Activated naive CD8-positive, alpha-beta T cell treated with anti-CD3 and anti-CD28 coated beads, Interleukin-2, amount 50 U/mL, for 24 hours (primary cell): ENCODE data around the gene PPP3R1.

ENCODE experiments used
- ATAC-seq: fragments of 150-1000 bp; cut with Tn5 transposase; one replicate; pipeline ENCODE4 v1.10.0; 2021
- DNase-seq: peaks from one replicate; pipeline ENCODE4 v3.0.0; 2021
- H3K27ac Mint-ChIP-seq: one replicate; pipeline ENCODE4 v1.8.0; 2021; ENCODE audit warnings: mild to moderate bottlenecking, mixed read lengths
- H3K27me3 Mint-ChIP-seq: one replicate; pipeline ENCODE4 v1.8.0; 2021; ENCODE audit warnings: mixed read lengths
- H3K36me3 Mint-ChIP-seq: one replicate; pipeline ENCODE4 v1.8.0; 2021; ENCODE audit warnings: low read depth, mixed read lengths
- H3K4me1 Mint-ChIP-seq: one replicate; pipeline ENCODE4 v1.8.0; 2021; ENCODE audit warnings: mixed read lengths
- H3K4me3 Mint-ChIP-seq: one replicate; pipeline ENCODE4 v1.8.0; 2021; ENCODE audit warnings: mild to moderate bottlenecking, moderate library complexity, mixed read lengths
- H3K9me3 Mint-ChIP-seq: one replicate; pipeline ENCODE4 v1.8.0; 2021; ENCODE audit warnings: mixed read lengths

PPP3R1 gene

DNA sequence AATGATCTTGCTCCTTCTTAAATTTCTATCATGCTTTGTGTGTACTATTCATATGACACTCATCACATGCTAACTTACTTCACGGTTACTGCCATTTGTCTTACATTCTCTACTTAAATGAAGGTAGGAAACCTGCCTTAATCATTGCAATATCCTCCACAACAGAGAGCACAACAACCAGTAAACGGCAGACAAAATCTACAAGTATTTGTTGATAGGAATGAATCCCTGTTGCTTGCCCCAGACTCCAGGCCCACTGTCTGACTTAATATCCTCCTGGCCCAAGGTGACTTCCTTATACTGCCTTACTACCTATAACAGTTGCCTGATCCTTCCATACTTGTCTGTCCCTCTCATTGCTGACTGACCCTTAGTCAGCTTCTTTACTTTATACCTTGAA, 3.5 kb downstream of the PPP3R1 start:
- no peak overlapping the region for H3K4me3 Mint-ChIP-seq
- peaks cover 8% of the 10 kb centered on the region for H3K4me1 Mint-ChIP-seq
- H3K27me3 Mint-ChIP-seq: no peaks in the 10 kb centered on the region
- DNase-seq (no peak), ATAC-seq (no peak)
- H3K9me3 Mint-ChIP-seq: no peaks in the 10 kb centered on the region
- H3K27ac Mint-ChIP-seq: no peak overlapping the region
- H3K36me3 Mint-ChIP-seq: peaks cover 20% of the 10 kb centered on the region

DNA sequence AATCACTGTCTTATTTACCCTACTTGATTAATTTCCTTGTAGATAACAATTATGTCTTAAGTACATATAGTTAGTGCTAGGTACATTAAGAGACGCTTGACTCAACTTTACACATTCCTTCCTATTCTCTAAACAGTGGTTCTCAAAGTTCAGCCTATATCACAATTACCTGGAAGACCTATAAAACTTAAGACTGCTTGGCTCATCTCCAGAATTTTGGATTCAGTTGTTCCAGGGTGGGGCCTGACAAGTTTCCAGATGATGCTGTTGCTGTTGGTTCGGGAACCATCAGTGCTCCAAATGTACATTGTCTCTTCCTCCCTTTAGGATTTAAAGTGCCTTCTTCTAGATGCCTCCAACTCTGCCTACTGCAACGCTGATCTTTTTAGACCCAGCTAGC, 4.0 kb downstream of the PPP3R1 start:
- ATAC-seq (no peak), DNase-seq (no peak)
- H3K36me3 Mint-ChIP-seq: peaks cover 20% of the 10 kb centered on the region
- no peaks in the 10 kb centered on the region for H3K9me3 Mint-ChIP-seq
- H3K4me1 Mint-ChIP-seq: peaks cover 3% of the 10 kb centered on the region
- H3K27me3 Mint-ChIP-seq: no peaks in the 10 kb centered on the region
- H3K4me3 Mint-ChIP-seq: no peak overlapping the region
- no peak overlapping the region for H3K27ac Mint-ChIP-seq

DNA sequence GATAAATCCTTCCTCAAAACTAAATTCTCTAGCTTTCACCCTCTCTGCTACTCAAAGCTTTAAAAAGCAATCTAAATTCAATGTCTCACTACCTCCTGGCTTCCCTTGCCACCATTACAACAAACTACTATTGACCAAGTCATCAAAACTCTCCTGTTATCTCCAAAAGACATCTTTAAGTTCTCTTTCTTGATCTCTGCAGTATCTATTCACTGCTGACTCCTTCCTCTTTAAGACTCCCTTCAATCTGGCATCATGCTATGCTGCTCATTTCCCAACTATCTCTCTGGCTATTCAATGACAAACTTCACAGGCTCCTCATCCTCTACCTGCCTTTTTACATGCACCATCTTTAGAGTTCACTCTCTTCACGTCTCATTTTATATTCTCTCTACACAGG, 5.9 kb downstream of the PPP3R1 start:
- Mint-ChIP-seq H3K27me3 (no peaks in the 10 kb centered on the region), H3K4me1 (peaks cover 13% of the 10 kb centered on the region), H3K36me3 (peaks cover 19% of the 10 kb centered on the region), H3K4me3 (no peak overlapping the region), H3K27ac (no peak overlapping the region), H3K9me3 (no peaks in the 10 kb centered on the region)
- DNase-seq (no peak), ATAC-seq (no peak)

DNA sequence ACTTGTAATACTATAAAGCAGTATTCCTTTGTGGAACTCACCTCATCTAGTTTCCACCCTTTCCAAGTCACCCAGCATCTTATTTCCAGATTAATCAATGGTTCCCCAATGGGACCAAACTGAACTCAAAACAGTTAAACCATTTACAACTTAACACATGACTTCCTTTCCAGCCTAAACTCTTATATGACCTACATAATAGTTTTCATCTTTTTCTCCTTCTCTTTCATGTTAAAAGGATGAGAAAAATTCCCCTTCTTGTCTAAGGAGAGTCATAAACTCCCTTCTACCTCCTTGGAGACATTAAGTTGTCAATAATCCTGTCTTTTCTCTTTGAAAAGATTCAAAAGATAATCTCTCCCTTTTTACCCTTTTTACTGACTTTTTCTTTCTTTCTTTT, 6.7 kb downstream of the PPP3R1 start:
- ATAC-seq: no peak
- H3K9me3 Mint-ChIP-seq: no peaks in the 10 kb centered on the region
- H3K27ac Mint-ChIP-seq: no peak overlapping the region
- no peak overlapping the region for H3K4me3 Mint-ChIP-seq
- no peaks in the 10 kb centered on the region for H3K27me3 Mint-ChIP-seq
- DNase-seq: no peak
- peaks cover 18% of the 10 kb centered on the region for H3K4me1 Mint-ChIP-seq
- H3K36me3 Mint-ChIP-seq: peaks cover 14% of the 10 kb centered on the region

DNA sequence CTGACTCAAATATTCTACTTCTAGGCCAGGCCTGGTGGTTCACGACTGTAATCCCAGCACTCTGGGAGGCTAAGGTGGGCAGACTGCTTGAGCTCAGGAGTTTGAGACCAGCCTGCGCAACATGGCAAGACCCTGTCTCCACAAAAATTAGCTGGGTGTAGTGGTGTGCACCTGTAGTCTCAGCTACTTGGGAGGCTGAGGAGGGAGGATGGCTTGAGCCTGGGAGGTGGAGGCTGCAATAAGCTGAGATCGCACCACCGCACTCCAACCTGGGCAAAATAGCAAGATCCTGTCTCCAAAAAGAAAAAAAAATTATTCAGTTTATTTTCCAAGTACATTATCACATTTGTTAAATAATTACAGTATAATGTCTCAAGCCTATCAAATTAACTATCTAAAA, 7.3 kb downstream of the PPP3R1 start:
- no peaks in the 10 kb centered on the region for H3K9me3 Mint-ChIP-seq

DNA sequence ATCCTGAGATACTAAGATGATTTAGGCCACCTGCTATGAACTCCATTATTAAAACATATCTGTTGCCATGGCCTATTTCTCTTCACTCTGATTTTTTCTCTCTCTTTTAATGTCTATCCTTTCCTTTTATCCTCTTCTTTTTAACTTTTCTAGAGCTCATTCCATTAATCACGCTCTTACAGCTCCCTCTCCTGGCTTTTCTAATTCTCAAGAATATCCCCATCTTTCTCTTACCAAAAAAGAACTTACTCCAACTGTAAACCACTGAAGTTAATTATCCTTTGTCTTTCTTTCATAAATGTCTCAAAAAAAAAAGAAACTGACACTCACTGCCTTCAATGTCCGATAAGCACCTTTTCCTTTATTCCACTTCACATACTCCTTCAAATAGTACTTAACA, 7.9 kb downstream of the PPP3R1 start:
- no peak overlapping the region for H3K27ac Mint-ChIP-seq
- no peak overlapping the region for H3K4me3 Mint-ChIP-seq
- no peak for DNase-seq
- peaks cover 30% of the 10 kb centered on the region for H3K4me1 Mint-ChIP-seq
- no peaks in the 10 kb centered on the region for H3K9me3 Mint-ChIP-seq
- no peak for ATAC-seq
- H3K36me3 Mint-ChIP-seq: peaks cover 8% of the 10 kb centered on the region
- no peaks in the 10 kb centered on the region for H3K27me3 Mint-ChIP-seq

More for the DNA sequence above, 7.3 kb downstream of the PPP3R1 start:
- ATAC-seq (no peak), DNase-seq (no peak)
- Mint-ChIP-seq H3K4me3 (no peak overlapping the region), H3K4me1 (peaks cover 24% of the 10 kb centered on the region), H3K36me3 (peaks cover 13% of the 10 kb centered on the region), H3K27me3 (no peaks in the 10 kb centered on the region), H3K27ac (no peak overlapping the region)

DNA sequence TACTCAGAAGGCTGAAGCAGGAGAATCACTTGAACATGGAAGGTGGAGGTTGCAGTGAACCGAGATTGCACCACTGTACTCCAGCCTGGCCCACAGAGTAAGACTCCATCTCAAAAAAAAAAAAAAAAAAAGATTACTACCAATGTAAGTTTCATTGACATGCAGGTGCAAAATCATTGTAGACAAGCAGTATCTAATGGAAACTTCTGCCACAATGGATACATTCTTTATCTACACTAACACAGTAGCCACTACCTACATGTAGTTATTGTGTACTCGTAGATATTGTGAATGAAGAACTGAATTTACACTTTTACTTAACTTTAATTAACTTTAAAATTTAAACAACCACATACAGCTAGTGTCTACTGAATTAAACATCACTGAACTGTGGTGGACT, 10.6 kb downstream of the PPP3R1 start:
- Mint-ChIP-seq H3K4me1 (peaks cover 57% of the 10 kb centered on the region), H3K27me3 (no peaks in the 10 kb centered on the region), H3K4me3 (no peak overlapping the region), H3K9me3 (no peaks in the 10 kb centered on the region), H3K36me3 (peaks cover 12% of the 10 kb centered on the region), H3K27ac (no peak overlapping the region)
- ATAC-seq: no peak
- DNase-seq: no peak

DNA sequence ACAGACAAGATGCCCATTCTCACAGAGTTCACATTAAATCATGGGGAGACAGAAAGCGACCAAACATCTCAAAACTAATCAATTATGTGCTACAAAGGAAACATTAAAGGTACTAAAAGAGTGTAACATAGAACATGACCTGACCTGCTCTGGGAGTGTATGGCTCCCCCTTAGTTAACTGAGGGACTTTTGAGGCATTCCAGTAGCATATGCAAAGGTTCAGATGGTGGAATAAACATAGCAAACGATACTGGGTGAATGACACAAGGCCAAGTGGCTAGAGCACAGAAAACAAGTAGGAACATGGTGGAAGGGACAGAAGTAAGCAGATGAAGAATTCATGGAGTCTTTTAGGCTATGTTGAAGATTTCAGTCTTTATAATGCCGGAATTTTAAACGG, 11.9 kb downstream of the PPP3R1 start:
- no peak for ATAC-seq

DNA sequence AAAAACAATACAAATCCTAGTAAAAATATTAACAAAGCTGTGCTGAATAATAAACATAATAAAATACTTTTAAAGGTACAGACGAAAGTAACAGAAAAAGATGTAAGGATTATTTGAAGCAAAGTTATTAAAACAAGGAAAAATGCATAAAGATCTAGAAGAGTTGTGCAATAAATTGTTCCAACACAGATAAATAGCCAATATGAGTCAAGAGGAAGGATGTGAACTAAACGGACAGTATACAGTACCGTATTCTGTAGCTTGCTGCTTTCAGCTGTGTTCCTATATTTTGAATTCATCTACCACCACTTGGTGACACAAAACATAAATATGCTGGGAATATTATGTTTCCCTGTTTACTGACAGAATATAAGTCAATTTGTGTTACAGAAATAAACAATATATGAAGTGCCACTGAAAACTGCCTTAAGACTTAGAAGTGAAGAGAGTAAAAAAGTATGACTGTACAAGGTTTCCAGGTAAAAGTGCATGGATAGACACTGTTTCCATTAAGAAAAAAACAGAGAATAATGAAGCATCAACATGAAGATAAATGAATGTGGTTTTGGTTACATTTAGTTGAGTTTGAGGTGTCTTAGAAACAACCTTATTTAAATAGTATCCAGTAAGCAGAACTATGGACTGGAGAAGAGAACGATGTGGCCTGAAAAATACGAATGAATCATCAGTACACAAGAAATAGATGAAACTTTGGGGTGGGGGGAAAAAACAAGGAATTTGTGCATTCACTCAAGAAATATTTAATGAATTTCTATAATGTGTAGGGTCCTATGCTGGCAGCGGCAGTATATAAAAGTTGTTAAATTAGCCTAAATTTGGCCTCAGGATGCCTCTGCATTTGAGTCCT, 13.1 kb downstream of the PPP3R1 start:
- Mint-ChIP-seq H3K36me3 (peaks cover 22% of the 10 kb centered on the region), H3K27me3 (no peaks in the 10 kb centered on the region), H3K9me3 (no peaks in the 10 kb centered on the region), H3K4me1 (peaks cover 82% of the 10 kb centered on the region), H3K4me3 (no peak overlapping the region), H3K27ac (peak overlapping the region; percentile 30)
- ATAC-seq (peak; percentile 38), DNase-seq (no peak)

More for the DNA sequence above, 11.9 kb downstream of the PPP3R1 start:
- no peaks in the 10 kb centered on the region for H3K27me3 Mint-ChIP-seq
- no peak overlapping the region for H3K4me3 Mint-ChIP-seq
- DNase-seq: no peak
- peaks cover 19% of the 10 kb centered on the region for H3K36me3 Mint-ChIP-seq
- peaks cover 70% of the 10 kb centered on the region for H3K4me1 Mint-ChIP-seq
- no peaks in the 10 kb centered on the region for H3K9me3 Mint-ChIP-seq
- peak overlapping the region; percentile 3 for H3K27ac Mint-ChIP-seq

DNA sequence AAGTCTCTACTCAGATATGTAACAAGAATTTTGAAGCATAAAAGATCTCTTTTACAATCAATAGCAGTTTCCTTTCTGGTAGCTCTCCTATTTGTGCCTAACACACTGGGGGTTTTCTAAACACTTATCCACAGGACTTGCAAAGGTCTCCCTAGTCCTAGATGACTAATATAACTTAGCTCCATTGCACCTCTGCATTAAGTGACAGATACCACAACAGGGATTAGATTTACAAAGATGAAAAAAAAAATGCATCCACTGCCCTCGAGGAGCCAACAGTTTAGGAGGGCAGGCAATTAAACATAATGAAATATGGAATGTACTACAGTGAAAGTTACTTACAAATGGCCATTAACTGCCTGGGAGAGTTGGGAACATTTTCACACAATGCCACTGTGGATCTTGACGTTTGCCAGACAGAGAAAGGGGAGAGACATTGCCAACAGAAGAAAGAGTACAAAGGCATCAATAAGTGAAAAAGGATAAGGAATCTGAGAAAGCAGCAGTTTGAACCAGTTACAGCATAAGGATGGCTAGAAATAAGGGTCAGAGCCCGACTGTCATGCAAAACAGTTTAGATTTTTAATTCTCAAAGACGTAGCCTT, 14.3 kb downstream of the PPP3R1 start:
- no peaks in the 10 kb centered on the region for H3K27me3 Mint-ChIP-seq
- ATAC-seq (peak; percentile 59), DNase-seq (no peak)
- no peaks in the 10 kb centered on the region for H3K9me3 Mint-ChIP-seq
- H3K27ac Mint-ChIP-seq: peak overlapping the region; percentile 7
- H3K4me3 Mint-ChIP-seq: no peak overlapping the region
- peaks cover 20% of the 10 kb centered on the region for H3K36me3 Mint-ChIP-seq
- H3K4me1 Mint-ChIP-seq: peaks cover 87% of the 10 kb centered on the region

DNA sequence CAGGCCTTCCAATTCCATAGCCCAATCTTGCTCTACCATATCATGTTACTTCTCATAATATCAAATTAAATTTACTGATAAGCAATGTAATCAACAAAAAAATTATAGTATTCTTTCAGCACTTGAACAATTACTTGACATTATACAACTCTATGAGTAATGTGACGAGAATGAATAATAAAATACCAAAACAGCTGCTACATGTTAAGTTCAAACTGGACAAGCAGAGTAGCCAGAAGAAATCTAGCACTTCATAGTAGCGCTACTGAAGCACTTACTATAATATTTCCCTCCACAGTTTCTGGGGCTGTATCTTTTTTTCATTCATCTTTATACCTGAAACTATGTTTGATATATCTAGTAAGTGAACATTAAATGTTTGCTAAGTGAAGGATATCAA, 14.9 kb downstream of the PPP3R1 start:
- no peak for ATAC-seq
- H3K4me3 Mint-ChIP-seq: no peak overlapping the region
- H3K27ac Mint-ChIP-seq: no peak overlapping the region

DNA sequence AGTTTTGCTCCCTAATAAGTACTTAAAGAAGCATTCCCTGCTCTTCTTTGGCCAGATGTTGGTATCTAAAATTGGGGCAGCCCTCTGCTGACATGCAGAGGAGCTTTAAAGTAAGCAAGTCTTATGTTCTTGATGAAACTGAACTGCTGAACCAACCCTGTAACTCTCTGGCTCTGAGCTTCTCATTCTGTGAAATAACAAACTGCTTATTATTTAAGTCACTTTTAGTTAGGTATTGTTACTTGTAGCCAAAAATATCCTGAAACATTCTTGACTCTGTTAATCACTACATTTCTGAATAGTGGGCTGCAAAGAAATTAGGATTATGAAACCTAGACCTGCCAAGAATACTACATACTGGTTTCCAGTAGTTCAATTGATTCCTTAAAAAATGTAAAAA, 15.5 kb downstream of the PPP3R1 start:
- ATAC-seq: no peak
- Mint-ChIP-seq H3K27me3 (no peaks in the 10 kb centered on the region), H3K27ac (no peak overlapping the region), H3K9me3 (no peaks in the 10 kb centered on the region), H3K4me3 (no peak overlapping the region), H3K4me1 (peaks cover 88% of the 10 kb centered on the region), H3K36me3 (peaks cover 20% of the 10 kb centered on the region)
- no peak for DNase-seq

More for the DNA sequence above, 14.9 kb downstream of the PPP3R1 start:
- Mint-ChIP-seq H3K4me1 (peaks cover 85% of the 10 kb centered on the region), H3K27me3 (no peaks in the 10 kb centered on the region), H3K9me3 (no peaks in the 10 kb centered on the region), H3K36me3 (peaks cover 20% of the 10 kb centered on the region)
- DNase-seq: no peak

DNA sequence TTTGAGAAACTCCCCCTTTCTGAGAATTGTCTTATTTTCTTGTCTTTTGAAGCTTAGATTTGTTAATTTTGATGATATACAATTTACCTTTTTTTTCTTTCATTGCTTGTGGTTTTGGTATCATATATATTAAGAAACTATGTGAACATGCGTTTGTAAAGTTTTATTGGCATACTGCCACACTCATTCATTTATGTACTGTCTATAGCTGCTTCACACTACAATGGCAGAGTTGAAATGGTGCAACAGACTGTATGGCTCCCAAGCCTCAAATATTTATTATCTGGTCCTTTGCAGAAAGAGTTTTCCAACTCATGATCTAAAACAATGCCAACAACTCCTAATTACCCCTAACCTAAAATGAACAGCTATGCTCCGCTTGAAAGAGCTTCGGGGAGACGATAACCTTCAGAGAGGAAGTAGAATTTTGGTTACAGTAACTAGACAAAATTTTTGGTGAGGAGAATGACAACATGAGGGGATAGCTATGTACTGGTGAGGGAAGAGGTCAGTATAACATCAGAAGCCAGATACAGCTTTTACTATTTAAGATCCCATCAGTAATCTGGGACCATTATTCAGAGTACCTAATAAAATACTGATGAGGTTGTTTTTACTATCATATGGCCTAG, 16.1 kb downstream of the PPP3R1 start:
- H3K4me1 Mint-ChIP-seq: peaks cover 90% of the 10 kb centered on the region
- no peaks in the 10 kb centered on the region for H3K9me3 Mint-ChIP-seq
- H3K36me3 Mint-ChIP-seq: peaks cover 20% of the 10 kb centered on the region
- no peaks in the 10 kb centered on the region for H3K27me3 Mint-ChIP-seq
- ATAC-seq (no peak), DNase-seq (no peak)
- H3K4me3 Mint-ChIP-seq: no peak overlapping the region
- peak overlapping the region; percentile 67 for H3K27ac Mint-ChIP-seq

DNA sequence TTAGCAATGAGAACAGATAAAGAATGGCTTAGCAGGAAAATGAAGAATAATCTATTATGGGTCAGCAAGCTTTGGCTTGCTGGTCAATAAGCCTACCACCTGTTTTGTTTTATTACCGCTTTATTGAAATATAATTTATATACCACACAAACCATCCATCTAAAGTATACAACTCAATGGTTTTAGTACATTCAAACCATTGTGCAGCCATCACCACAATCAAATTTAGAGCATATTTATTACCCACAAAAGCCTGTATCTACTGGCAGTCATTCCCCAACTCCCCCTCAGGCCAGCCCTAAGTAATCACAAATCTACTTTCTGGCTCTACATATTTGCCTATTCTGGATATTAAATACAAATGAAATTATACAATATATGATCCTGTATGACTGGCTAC, 17.2 kb downstream of the PPP3R1 start:
- H3K36me3 Mint-ChIP-seq: peaks cover 15% of the 10 kb centered on the region
- DNase-seq (no peak), ATAC-seq (no peak)
- peaks cover 90% of the 10 kb centered on the region for H3K4me1 Mint-ChIP-seq
- H3K27me3 Mint-ChIP-seq: no peaks in the 10 kb centered on the region
- no peak overlapping the region for H3K27ac Mint-ChIP-seq
- H3K4me3 Mint-ChIP-seq: no peak overlapping the region
- H3K9me3 Mint-ChIP-seq: no peaks in the 10 kb centered on the region

DNA sequence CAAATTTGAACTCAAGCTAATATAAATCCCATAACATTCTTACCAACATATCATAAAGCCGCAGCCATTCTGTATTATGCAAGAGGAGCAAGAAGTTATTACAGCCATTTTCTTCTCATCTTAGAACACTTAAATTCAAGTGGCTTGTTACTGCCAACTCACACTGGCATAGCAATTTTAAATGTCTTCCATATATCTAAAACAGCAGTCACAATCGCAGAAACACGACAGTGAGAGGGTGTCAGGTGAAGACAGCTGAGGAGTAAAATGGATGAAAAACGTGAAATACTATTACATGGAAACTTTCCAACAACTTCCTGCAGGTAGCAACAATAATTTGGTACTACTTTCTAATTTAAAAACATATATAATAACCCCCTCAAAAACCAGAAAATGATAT, 17.9 kb downstream of the PPP3R1 start:
- no peak for DNase-seq
- no peak overlapping the region for H3K27ac Mint-ChIP-seq
- H3K9me3 Mint-ChIP-seq: no peaks in the 10 kb centered on the region
- H3K4me3 Mint-ChIP-seq: no peak overlapping the region
- no peaks in the 10 kb centered on the region for H3K27me3 Mint-ChIP-seq
- H3K36me3 Mint-ChIP-seq: peaks cover 14% of the 10 kb centered on the region
- peaks cover 88% of the 10 kb centered on the region for H3K4me1 Mint-ChIP-seq
- no peak for ATAC-seq
